Measurements from ENCODE around the gene ZBTB21. TPM values are rescaled to one million over a fixed set of nuclear protein-coding genes. Genes with fewer than 3 reads are reported as not detected.

The ZBTB21 gene
- total RNA-seq, 1 experiment from 2014 or later = 17.9 TPM

GRCh38 chr21:42025376-42026081 lies 15.4 kb upstream of the ZBTB21 start:
- Histone ChIP-seq H3K9me3 (ENCODE audit: control insufficient read depth, insufficient read depth, low read depth, low read length) (no peaks in the 10 kb centered on the region), H3K27me3 (ENCODE audit: control insufficient read depth, insufficient read depth, low read length) (no peaks in the 10 kb centered on the region), H3K27ac (ENCODE audit: low read length) (no peak overlapping the region), H3K4me3 (ENCODE audit: low read depth in 2 of 2, low read length in 2 of 2) (no peak overlapping the region), H3K36me3 (ENCODE audit: control insufficient read depth, insufficient read depth, low read length) (no peaks in the 10 kb centered on the region), H3K4me1 (ENCODE audit: control insufficient read depth, insufficient read depth, low read length) (no peaks in the 10 kb centered on the region)
- in situ Hi-C loops (cut with HindIII; ENCODE audit: low pct_unique_long_range_greater_than_20kb, low sequenced_read_pairs) (no loop called here), intact Hi-C loops (cut with micrococcal nuclease; ENCODE audit: unreplicated experiment) (no loop called here)
- TF ChIP-seq SIN3A (IDR thresholded peaks at IDR 0.05; ENCODE audit: borderline replicate concordance, insufficient read depth, low read depth, low read length) = no peak
- no peak for TF ChIP-seq TCF7L2 (IDR thresholded peaks at IDR 0.05; ENCODE audit: low read depth, low read length)
- no peak for TF ChIP-seq CTCF (IDR thresholded peaks at IDR 0.05)
- no peak for TF ChIP-seq POLR2AphosphoS5 (IDR thresholded peaks at IDR 0.05; ENCODE audit: low read depth, low read length)
- TF ChIP-seq REST (IDR thresholded peaks at IDR 0.05; ENCODE audit: insufficient read depth in 1 of 2, low read depth in 2 of 2, low read length in 1 of 2) = no peak
- ATAC-seq (no peak), DNase-seq (ENCODE audit: low read depth, low spot score) (no peak)
- POLR2A ChIA-PET = interaction anchor here (0.6 kb wide), 1 partner anchor 54 kb away, joined by 4 read pairs; no protein-coding TSS in a partner anchor
- BruUV-seq (replicated peaks) = no TSS peak
- CTCF ChIA-PET = no interaction called here

- Histone ChIP-seq H3K36me3 (ENCODE audit: control insufficient read depth, insufficient read depth, low read length) (no peaks in the 10 kb centered on the region), H3K27me3 (ENCODE audit: control insufficient read depth, insufficient read depth, low read length) (no peaks in the 10 kb centered on the region), H3K4me1 (ENCODE audit: control insufficient read depth, insufficient read depth, low read length) (no peaks in the 10 kb centered on the region), H3K4me3 (ENCODE audit: low read depth in 2 of 2, low read length in 2 of 2) (no peak overlapping the region), H3K9me3 (ENCODE audit: control insufficient read depth, insufficient read depth, low read depth, low read length) (no peaks in the 10 kb centered on the region), H3K27ac (ENCODE audit: low read length) (no peak overlapping the region)
- ATAC-seq (no peak), DNase-seq (ENCODE audit: low read depth, low spot score) (no peak)
- TF ChIP-seq CTCF (IDR thresholded peaks at IDR 0.05) (no peak), TCF7L2 (IDR thresholded peaks at IDR 0.05; ENCODE audit: low read depth, low read length) (no peak), SIN3A (IDR thresholded peaks at IDR 0.05; ENCODE audit: borderline replicate concordance, insufficient read depth, low read depth, low read length) (no peak), POLR2AphosphoS5 (IDR thresholded peaks at IDR 0.05; ENCODE audit: low read depth, low read length) (no peak), REST (IDR thresholded peaks at IDR 0.05; ENCODE audit: insufficient read depth in 1 of 2, low read depth in 2 of 2, low read length in 1 of 2) (no peak)
- no TSS peak for BruUV-seq (replicated peaks)
- CTCF ChIA-PET = no interaction called here
- POLR2A ChIA-PET = interaction anchor here (0.6 kb wide), 1 partner anchor 14 kb away, joined by 9 read pairs; no protein-coding TSS in a partner anchor
- in situ Hi-C loops (cut with HindIII; ENCODE audit: low pct_unique_long_range_greater_than_20kb, low sequenced_read_pairs) (no loop called here), intact Hi-C loops (cut with micrococcal nuclease; ENCODE audit: unreplicated experiment) (no loop called here)
Observed at GRCh38 chr21:42022906-42023305, 12.7 kb upstream of the ZBTB21 start.
